Measurements from ENCODE around the gene RHO.
"Not testable (repeated sequence)": the region's sequence is repeated elsewhere in the genome, so short reads cannot be mapped to it uniquely, and the experiment has no call there.

Gene RHO

GRCh38 chr3:129522953-129523352 is 5.5 kb upstream of the RHO start:
- DNase-seq, result no peak

DNA sequence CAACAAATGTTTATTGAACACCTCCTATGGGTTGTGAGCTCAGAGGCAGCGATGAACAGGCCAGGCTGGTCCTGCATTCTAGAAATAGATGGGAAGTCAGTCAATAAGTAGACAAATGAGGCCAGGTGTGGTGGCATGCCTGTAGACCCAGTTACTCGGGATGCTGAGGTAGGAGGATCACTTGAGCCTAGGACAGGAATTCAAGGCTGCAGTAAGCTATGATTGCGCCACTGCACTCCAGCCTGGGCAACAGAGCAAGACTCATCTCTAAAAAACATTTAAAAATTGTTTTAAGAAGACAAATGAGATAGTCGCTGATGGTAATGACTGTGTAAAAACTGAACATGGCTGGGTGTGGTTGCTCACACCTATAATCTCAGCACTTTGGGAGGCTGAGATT is 4.4 kb upstream of the RHO start:
- DNase-seq, result no peak

DNA sequence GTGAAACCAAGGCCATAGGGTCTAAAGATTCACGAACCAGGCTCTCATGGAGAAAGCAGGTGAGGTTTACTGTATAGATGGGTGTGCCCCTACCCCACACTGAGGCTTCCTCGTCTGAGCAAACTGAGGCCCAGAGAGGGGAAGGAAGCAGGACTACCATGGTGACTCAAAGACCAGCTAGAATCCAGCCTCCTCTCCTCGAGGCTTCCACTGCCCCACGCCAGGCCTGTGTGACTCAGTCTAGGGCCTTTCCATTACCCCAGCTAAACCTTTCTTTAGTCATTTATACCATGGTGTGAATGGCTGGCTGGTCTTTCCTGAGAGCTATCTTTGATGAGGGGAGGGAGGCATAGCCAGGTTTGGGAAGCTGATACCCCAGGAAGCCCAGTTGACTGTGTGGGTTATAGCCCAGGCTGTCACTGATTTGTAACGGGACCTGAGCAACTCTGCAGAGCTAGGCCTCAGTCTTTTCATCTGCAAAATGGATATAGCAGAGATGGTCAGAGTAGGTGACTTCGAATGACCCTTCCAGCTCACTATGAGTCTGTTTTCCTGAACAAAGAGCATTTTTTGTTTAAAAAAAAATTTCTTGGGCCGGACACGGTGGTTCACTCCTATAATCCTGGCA is 3.0 kb upstream of the RHO start:
- no peak for DNase-seq

- DNase-seq, result no peak
Observed at GRCh38 chr3:129526121-129526900, 2.1 kb upstream of the RHO start.

- no peak for DNase-seq
Observed at GRCh38 chr3:129527262-129527661, 1.2 kb upstream of the RHO start.

DNA sequence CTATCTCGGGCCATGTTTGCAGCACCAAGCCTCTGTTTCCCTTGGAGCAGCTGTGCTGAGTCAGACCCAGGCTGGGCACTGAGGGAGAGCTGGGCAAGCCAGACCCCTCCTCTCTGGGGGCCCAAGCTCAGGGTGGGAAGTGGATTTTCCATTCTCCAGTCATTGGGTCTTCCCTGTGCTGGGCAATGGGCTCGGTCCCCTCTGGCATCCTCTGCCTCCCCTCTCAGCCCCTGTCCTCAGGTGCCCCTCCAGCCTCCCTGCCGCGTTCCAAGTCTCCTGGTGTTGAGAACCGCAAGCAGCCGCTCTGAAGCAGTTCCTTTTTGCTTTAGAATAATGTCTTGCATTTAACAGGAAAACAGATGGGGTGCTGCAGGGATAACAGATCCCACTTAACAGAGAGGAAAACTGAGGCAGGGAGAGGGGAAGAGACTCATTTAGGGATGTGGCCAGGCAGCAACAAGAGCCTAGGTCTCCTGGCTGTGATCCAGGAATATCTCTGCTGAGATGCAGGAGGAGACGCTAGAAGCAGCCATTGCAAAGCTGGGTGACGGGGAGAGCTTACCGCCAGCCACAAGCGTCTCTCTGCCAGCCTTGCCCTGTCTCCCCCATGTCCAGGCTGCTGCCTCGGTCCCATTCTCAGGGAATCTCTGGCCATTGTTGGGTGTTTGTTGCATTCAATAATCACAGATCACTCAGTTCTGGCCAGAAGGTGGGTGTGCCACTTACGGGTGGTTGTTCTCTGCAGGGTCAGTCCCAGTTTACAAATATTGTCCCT is 1.2 kb downstream of the RHO start:
- DNase-seq, result no peak

- no peak for DNase-seq
Observed at GRCh38 chr3:129530251-129530791, 1.9 kb downstream of the RHO start.

GRCh38 chr3:129530821-129531220 is 2.4 kb downstream of the RHO start:
- no peak for DNase-seq

GRCh38 chr3:129531699-129532098 is 3.3 kb downstream of the RHO start:
- no peak for DNase-seq

DNA sequence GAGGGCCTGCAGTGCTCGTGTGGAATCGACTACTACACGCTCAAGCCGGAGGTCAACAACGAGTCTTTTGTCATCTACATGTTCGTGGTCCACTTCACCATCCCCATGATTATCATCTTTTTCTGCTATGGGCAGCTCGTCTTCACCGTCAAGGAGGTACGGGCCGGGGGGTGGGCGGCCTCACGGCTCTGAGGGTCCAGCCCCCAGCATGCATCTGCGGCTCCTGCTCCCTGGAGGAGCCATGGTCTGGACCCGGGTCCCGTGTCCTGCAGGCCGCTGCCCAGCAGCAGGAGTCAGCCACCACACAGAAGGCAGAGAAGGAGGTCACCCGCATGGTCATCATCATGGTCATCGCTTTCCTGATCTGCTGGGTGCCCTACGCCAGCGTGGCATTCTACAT is 3.8 kb downstream of the RHO start:
- no peak for DNase-seq

- DNase-seq, result no peak
Observed at GRCh38 chr3:129533406-129533805, 5.0 kb downstream of the RHO start.

DNA sequence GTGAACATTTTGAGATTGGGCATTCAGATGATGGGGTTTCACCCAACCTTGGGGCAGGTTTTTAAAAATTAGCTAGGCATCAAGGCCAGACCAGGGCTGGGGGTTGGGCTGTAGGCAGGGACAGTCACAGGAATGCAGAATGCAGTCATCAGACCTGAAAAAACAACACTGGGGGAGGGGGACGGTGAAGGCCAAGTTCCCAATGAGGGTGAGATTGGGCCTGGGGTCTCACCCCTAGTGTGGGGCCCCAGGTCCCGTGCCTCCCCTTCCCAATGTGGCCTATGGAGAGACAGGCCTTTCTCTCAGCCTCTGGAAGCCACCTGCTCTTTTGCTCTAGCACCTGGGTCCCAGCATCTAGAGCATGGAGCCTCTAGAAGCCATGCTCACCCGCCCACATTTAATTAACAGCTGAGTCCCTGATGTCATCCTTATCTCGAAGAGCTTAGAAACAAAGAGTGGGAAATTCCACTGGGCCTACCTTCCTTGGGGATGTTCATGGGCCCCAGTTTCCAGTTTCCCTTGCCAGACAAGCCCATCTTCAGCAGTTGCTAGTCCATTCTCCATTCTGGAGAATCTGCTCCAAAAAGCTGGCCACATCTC is 6.1 kb downstream of the RHO start:
- no peak for DNase-seq

DNA sequence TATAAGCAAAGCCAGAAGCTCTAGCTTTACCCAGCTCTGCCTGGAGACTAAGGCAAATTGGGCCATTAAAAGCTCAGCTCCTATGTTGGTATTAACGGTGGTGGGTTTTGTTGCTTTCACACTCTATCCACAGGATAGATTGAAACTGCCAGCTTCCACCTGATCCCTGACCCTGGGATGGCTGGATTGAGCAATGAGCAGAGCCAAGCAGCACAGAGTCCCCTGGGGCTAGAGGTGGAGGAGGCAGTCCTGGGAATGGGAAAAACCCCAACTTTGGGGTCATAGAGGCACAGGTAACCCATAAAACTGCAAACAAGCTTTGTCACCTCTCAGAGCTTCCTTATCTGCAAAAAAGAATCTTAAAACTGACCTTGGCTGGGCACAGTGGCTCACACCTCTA is 6.6 kb downstream of the RHO start:
- no peak for DNase-seq

GRCh38 chr3:129536374-129536667 is 7.9 kb downstream of the RHO start:
- DNase-seq, result no peak

DNA sequence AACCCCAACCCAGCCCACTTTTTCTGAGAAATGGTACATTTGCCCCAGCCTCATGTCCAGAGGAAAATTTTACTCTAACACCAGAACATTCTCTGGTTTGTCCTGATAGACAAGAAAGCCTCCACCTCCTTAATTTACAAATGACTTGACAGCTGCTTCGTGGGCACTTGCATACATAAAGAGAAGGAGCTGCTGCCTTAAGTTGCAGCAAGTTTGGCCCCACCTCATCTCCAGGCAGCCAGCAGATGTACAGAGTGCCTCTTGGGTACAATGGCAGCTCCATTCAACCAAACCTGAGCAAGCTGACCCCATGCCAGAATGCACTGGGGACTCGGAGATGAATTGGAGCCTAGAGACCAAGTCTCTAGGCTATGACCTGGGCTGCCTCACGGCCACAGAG is 8.4 kb downstream of the RHO start:
- no peak for DNase-seq

DNA sequence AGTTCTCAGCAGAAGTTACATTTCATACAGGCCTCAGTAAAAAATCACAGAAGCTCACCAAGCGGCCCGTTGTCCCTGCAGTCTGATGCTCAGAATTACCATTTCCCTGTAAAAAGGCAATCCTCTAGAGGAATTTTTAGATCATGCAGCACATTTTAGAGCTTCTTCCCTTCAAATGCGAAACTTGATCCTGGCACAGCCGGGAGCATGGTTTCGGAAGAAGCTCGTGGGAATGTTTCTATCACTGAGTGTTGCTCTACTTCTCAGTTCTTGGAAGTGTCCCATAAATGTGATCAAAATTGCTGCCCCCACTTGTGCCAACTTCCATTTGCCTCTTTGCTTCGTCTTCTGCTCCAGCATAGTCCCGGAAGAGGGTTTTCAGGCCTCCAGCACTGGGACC is 10.8 kb downstream of the RHO start:
- DNase-seq, result no peak

GRCh38 chr3:129540776-129541516 is 12.5 kb downstream of the RHO start:
- no peak for DNase-seq

DNA sequence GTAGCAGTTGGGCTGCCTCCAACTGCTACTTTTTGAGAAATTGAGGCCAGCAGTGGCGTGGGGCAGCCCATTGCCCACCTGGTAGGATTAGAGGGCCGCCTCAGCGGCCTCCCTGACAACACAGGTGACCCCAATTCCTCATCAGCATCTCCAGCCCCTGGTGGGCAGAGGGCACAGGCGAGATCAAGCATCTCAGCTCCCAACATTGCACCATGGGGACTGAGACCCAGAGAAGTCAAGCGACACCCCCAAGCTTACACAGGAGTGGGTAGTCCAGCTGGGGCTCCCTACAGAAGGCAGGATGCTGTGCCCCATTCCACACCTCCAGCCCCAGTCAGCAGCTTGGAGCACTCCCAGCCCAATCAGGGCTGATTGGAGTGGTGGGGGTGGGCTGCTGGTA is 14.3 kb downstream of the RHO start:
- DNase-seq, result no peak

GRCh38 chr3:129543156-129543790 is 14.8 kb downstream of the RHO start, which contains the start of gene H1-8:
Gene H1-8 (plus strand): TSS chr3:129543175. CDS start chr3:129543219, 44 bp downstream.
- DNase-seq, result no peak

DNA sequence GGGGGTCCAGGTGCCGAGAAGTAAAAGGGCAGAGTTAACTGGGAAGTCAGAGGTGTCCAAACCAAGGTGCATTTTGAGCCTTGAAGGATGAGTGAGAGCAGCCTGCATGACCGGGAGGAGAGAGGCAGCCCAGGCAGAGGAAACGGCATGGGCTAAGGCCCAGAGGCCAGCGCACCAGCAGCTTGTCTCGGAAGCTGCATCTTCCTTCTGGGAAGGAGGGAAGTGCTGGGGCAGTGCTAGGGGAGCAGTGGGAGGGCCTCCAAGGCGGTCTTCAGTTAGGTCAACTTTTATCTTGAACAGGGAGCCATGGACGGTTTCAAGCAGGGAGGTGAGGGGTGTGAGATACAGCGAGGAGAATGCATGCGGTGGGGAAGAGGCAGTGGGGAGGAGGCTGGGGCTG is 15.6 kb downstream of the RHO start:
- DNase-seq, result no peak

DNA sequence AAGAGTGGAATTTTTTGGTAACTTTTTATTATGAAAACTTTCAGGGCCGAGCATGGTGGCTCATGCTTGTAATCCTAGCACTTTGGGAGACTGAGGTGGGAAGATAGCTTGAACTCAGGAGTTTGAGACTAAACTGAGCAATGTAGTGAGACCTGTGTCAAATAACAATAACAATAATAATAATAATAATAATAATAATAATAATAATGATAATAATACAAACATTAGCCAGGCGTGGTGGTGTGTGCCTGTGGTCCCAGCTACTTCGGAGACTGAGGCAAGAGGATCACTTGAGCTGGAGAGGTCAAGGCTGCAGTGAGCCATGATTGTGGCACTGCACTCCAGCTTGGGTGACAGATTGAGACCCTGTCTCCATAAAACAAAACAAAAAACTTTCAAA is 17.5 kb downstream of the RHO start:
- not testable (repeated sequence) for DNase-seq

DNA sequence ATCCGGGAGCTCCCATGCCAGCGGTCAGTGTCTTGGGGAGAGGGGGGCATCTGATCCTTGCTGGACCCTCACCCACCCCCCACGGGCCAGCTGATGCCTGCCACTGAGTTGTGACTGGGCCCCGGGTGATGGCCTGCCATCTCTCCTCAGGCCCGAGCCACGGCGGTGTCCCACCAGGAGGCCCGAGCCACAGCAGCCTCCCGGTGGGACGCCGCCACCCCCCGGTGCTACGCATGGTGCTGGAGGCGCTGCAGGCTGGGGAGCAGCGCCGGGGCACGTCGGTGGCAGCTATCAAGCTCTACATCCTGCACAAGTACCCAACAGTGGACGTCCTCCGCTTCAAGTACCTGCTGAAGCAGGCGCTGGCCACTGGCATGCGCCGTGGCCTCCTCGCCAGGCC is 18.8 kb downstream of the RHO start:
- no peak for DNase-seq
